SK-N-MC (cell line): ENCODE results near the gene KCNMA1.

Experiments
- DNase-seq: peaks from one replicate; pipeline ENCODE4 v3.0.0-alpha.2; 2011; ENCODE audit warnings: low read depth, low spot score
- H3K27ac ChIP-seq: fragments of 200-600 bp; sonication (generic); 2 replicates; pipeline ENCODE4 v1.5.1; 2016; ENCODE audit warnings: mixed run types
- H3K36me3 ChIP-seq: fragments of 200-600 bp; sonication (generic); 2 replicates; pipeline ENCODE4 v1.6.1; 2017; ENCODE audit warnings: antibody characterized with exemption, low read length, mixed read lengths; ENCODE audit not compliant: insufficient read depth
- H3K4me3 ChIP-seq: fragments of 200-600 bp; sonication (generic); 2 replicates; pipeline ENCODE4 v1.5.1; 2016
- H3K9ac ChIP-seq: fragments of 200-600 bp; sonication (generic); 2 replicates; pipeline ENCODE4 v1.8.0; 2017; ENCODE audit warnings: mixed run types, mixed read lengths; ENCODE audit not compliant: insufficient read length
- H3K9me3 ChIP-seq: fragments of 200-600 bp; sonication (generic); 2 replicates; pipeline ENCODE4 v1.6.1; 2017; ENCODE audit warnings: low read depth, mild to moderate bottlenecking, antibody characterized with exemption, low read length, moderate library complexity, mixed read lengths
- EZH2 ChIP-seq: fragments of 200-600 bp; sonication (generic); IDR thresholded peaks from one replicate; pipeline ENCODE4 v1.6.1; 2017; ENCODE audit warnings: antibody characterized with exemption
- FOXP2 ChIP-seq: optimal IDR thresholded peaks from 2 replicates; pipeline ENCODE3; 2011; ENCODE audit warnings: mild to moderate bottlenecking, moderate library complexity; ENCODE audit not compliant: insufficient read depth; ENCODE audit errors: extremely low read length, control extremely low read depth
- POLR2AphosphoS5 ChIP-seq: IDR thresholded peaks from 2 replicates; pipeline ENCODE4 v1.6.1; 2012; ENCODE audit warnings: mild to moderate bottlenecking, low read depth, low read length, borderline replicate concordance

Gene KCNMA1

GRCh38 chr10:77252380-77253146, 385.0 kb downstream of the KCNMA1 start:
- no peak overlapping the region for H3K9ac ChIP-seq
- no peaks in the 10 kb centered on the region for H3K36me3 ChIP-seq
- no peak for DNase-seq
- no peak overlapping the region for H3K4me3 ChIP-seq
- TF ChIP-seq EZH2 (no peak), FOXP2 (no peak), POLR2AphosphoS5 (no peak)
- H3K9me3 ChIP-seq: no peaks in the 10 kb centered on the region
- H3K27ac ChIP-seq: no peak overlapping the region

- no peaks in the 10 kb centered on the region for H3K9me3 ChIP-seq
- H3K36me3 ChIP-seq: no peaks in the 10 kb centered on the region
- TF ChIP-seq POLR2AphosphoS5: no peak
- TF ChIP-seq EZH2: no peak
- no peak for TF ChIP-seq FOXP2
- no peak overlapping the region for H3K9ac ChIP-seq
- no peak overlapping the region for H3K27ac ChIP-seq
- no peak for DNase-seq
- no peak overlapping the region for H3K4me3 ChIP-seq
Observed at GRCh38 chr10:77251297-77252013, 386.2 kb downstream of the KCNMA1 start.

- no peak for TF ChIP-seq POLR2AphosphoS5
- TF ChIP-seq FOXP2: no peak
- no peak for TF ChIP-seq EZH2
- Histone ChIP-seq H3K9ac (no peak overlapping the region), H3K9me3 (no peaks in the 10 kb centered on the region), H3K36me3 (no peaks in the 10 kb centered on the region), H3K4me3 (no peak overlapping the region), H3K27ac (no peak overlapping the region)
- DNase-seq: no peak
Observed at GRCh38 chr10:77249901-77250459, 387.6 kb downstream of the KCNMA1 start.

GRCh38 chr10:77248104-77248790, 389.4 kb downstream of the KCNMA1 start:
- Histone ChIP-seq H3K4me3 (no peak overlapping the region), H3K9ac (no peak overlapping the region), H3K9me3 (no peaks in the 10 kb centered on the region), H3K27ac (no peak overlapping the region), H3K36me3 (no peaks in the 10 kb centered on the region)
- no peak for TF ChIP-seq FOXP2
- TF ChIP-seq POLR2AphosphoS5: no peak
- TF ChIP-seq EZH2: no peak
- DNase-seq: no peak

GRCh38 chr10:77247031-77247990, 390.3 kb downstream of the KCNMA1 start:
- Histone ChIP-seq H3K36me3 (no peaks in the 10 kb centered on the region), H3K4me3 (peak overlapping the region; percentile 33; the same call in 1 of the 2 replicates), H3K27ac (no peak overlapping the region), H3K9ac (no peak overlapping the region), H3K9me3 (no peaks in the 10 kb centered on the region)
- DNase-seq: peak; percentile 42
- TF ChIP-seq POLR2AphosphoS5 (no peak), EZH2 (no peak), FOXP2 (no peak)

GRCh38 chr10:77245953-77246352, 391.7 kb downstream of the KCNMA1 start:
- no peak for TF ChIP-seq EZH2
- no peak for TF ChIP-seq POLR2AphosphoS5
- no peak for TF ChIP-seq FOXP2
- no peak overlapping the region for H3K9ac ChIP-seq

GRCh38 chr10:77244746-77245145, 392.9 kb downstream of the KCNMA1 start:
- Histone ChIP-seq H3K9ac (no peak overlapping the region), H3K27ac (no peak overlapping the region), H3K4me3 (no peak overlapping the region), H3K9me3 (no peaks in the 10 kb centered on the region), H3K36me3 (no peaks in the 10 kb centered on the region)
- no peak for DNase-seq
- no peak for TF ChIP-seq POLR2AphosphoS5
- TF ChIP-seq FOXP2: no peak
- TF ChIP-seq EZH2: no peak

More at GRCh38 chr10:77245953-77246352, 391.7 kb downstream of the KCNMA1 start:
- Histone ChIP-seq H3K27ac (no peak overlapping the region), H3K9me3 (no peaks in the 10 kb centered on the region), H3K36me3 (no peaks in the 10 kb centered on the region), H3K4me3 (no peak overlapping the region)
- no peak for DNase-seq

- Histone ChIP-seq H3K27ac (no peak overlapping the region), H3K9me3 (no peaks in the 10 kb centered on the region), H3K36me3 (no peaks in the 10 kb centered on the region), H3K9ac (no peak overlapping the region), H3K4me3 (no peak overlapping the region)
- no peak for TF ChIP-seq FOXP2
- no peak for TF ChIP-seq POLR2AphosphoS5
- TF ChIP-seq EZH2: no peak
- DNase-seq: no peak
Observed at GRCh38 chr10:77244286-77244685, 393.3 kb downstream of the KCNMA1 start.
